GM19467 (cell line): Measurements from ENCODE around the gene CHST8.

ENCODE experiments used
- ATAC-seq: cut with Tn5 transposase; IDR thresholded peaks from one replicate; pipeline ENCODE4 v1.9.1; 2021; ENCODE audit warnings: mild to moderate bottlenecking, moderate library complexity; ENCODE audit not compliant: unreplicated experiment

CHST8 gene

DNA sequence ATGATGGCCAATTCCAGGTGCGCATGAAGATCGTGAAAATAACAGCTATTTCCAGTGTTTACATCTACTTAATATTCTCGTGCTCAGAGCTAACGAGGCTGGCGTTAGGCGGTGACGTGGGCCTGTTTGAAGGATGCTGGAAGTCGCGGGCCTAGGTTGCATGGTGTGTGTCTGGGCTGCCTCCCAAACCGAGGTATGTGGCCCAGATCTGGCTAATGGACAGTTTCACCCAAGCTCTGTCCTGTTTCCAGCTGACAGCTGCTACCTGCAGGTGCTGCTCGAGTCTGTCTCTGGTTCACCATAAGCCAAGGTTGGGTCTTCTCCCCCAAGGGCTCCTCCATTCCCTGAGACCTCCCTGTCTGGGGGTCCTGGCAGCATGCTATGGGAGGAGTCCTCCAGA lies 134.4 kb downstream of the CHST8 start:
- no peak for ATAC-seq

GRCh38 chr19:33758541-33759013 lies 136.8 kb downstream of the CHST8 start:
- no peak for ATAC-seq

DNA sequence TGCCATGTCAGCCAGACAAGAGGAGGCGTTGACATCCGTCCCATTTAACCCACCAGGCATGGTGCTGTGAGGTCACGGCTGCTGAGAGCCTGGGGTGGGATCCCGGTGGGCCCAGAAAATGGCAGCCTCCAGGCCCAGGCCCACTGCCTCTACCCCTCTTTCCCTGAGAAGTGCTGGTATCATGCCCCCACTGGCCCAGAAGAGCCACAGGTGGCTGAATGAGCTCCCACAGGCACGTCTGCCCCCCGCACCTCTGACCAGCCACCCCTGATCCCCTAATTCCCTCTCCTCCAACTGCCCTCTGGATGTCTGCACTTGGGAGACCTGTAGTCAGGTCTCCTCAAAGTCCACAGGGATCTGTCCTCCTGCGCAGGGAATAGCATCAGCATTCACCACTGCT lies 137.6 kb downstream of the CHST8 start:
- ATAC-seq = no peak

DNA sequence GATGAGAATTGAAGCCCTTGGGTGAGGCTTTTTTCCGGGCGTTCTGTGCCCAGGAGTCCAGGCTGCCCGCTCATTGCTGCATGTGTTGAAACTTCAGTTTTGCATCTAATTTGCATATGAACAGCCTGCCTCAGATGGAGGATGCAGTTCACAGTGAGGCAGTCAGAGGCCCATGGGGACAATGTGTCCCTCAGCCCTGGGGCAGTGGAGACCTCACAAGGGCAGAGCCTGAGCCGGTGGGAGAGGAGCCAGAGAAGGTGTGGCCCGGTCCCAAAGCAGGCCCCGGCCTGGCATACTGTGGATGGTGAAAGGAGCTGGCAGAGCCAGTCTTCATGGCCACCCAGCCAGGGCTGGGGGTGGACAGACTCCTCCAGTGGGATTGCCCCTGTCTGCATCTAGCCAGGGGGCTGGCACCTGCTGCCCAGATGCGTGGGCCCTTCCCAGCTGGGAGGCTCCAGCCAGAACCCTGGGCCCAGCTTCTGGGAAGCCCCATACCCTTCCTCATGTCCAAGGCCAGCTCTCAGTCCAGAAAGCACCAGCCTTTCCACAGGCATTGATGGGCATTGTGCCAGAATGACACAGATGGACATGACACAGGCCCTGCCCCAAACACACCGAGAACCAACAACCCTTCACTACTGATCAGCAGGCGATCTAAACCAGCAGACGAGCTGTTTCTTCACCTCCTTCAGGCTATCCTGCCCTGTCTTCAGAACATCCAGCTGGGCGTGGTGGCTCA lies 142.0 kb downstream of the CHST8 start:
- no peak for ATAC-seq

- no peak for ATAC-seq
Measured at GRCh38 chr19:33766623-33767022, 144.9 kb downstream of the CHST8 start.

DNA sequence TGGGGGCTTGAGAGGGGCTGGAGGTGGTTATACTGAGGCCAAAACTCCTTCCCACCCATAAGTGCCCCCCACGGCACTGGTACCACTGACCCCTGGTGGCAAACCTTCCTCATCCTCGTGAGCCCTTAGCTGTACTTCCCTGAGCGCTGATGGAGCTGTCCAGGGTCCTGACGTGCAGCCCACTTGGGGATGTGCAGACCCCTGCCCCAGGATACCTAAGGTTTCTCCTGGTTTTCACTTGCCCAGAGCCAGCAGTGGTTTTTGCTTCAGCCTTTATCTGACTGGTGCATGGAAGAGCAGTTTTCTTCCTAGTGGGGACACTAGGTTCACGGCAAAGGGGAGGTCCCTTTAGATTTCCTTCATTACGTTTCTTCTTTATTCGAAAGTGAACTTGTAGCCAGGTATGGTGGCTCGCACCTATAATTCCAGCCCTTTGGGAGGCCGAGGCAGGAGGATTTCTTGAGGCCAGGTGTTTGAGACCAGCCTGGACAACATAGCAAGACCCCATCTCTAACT lies 146.2 kb downstream of the CHST8 start:
- no peak for ATAC-seq

DNA sequence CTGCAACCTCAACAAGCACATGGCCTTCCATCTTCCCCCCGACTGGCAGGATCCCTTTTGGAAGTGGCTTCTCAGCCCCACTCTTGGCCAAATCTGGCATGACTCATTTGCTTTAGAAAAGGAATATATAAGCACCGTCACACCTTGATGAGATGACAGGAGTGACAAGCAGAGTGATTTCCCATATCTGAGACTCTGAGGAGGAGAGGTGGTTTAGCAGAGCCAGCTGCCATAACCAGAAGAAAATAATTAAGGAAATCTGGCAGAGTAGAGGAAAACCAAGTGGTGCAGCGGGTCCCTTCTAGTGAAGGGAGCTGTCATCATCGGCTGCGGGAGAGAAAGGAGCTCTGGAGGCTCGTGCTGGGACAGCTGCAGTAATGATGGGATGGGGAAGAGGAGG lies 147.5 kb downstream of the CHST8 start:
- ATAC-seq = no peak

DNA sequence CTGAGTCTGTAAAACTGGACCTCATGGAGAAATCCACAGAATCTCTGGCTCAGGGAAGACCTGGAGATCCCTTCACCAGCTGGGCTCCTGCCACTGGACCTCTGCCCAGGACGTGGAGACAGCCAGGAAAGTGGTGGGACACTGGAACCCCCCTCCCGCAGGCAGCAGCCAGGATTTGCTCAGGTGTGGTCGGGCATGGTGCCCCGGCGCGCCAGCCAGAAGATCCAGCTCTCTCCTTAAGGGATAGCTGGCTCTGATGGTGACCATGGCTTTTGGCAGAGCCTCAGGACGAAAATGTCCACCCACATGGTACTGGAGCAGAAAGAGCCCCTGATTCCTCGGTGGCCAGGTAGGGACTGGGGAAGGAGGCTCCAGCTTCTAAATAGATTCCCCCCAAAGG lies 148.4 kb downstream of the CHST8 start:
- no peak for ATAC-seq

DNA sequence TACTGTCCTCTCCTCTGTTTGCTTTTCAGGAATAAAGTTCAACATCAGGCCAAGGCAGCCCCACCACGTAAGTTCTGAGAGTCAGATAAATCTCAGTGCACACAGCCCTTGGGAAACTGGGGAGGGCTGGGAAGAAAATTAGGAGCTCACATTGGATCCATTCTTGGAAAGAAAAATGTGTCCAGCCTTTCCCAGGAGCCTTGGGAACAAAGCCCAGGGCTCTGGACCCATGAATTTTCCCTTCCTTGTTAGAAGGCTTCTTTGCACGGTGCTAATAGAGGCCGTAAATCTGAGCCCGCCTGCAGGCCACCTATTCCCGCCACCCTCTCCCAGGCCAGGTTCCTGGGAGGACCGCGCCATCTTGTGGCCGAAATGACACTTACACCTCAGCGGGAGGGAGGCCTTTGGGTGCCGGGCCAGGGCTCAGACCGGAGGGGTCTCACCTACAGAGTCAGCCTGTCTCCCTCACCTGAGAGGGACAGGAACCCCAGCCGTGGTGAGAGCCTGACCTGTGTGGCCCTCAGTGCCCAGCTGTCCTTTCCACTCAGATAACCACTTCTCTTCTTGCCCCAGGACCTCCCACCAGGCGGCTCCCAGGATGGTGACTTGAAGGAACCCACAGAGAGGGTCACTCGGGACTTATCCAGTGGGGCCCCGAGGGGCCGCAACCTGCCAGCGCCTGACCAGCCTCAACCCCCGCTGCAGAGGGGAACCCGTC lies 149.8 kb downstream of the CHST8 start:
- no peak for ATAC-seq

- ATAC-seq = no peak
Measured at GRCh38 chr19:33772102-33772857, 150.5 kb downstream of the CHST8 start.

- no peak for ATAC-seq
Measured at GRCh38 chr19:33772858-33773180, 151.1 kb downstream of the CHST8 start.

DNA sequence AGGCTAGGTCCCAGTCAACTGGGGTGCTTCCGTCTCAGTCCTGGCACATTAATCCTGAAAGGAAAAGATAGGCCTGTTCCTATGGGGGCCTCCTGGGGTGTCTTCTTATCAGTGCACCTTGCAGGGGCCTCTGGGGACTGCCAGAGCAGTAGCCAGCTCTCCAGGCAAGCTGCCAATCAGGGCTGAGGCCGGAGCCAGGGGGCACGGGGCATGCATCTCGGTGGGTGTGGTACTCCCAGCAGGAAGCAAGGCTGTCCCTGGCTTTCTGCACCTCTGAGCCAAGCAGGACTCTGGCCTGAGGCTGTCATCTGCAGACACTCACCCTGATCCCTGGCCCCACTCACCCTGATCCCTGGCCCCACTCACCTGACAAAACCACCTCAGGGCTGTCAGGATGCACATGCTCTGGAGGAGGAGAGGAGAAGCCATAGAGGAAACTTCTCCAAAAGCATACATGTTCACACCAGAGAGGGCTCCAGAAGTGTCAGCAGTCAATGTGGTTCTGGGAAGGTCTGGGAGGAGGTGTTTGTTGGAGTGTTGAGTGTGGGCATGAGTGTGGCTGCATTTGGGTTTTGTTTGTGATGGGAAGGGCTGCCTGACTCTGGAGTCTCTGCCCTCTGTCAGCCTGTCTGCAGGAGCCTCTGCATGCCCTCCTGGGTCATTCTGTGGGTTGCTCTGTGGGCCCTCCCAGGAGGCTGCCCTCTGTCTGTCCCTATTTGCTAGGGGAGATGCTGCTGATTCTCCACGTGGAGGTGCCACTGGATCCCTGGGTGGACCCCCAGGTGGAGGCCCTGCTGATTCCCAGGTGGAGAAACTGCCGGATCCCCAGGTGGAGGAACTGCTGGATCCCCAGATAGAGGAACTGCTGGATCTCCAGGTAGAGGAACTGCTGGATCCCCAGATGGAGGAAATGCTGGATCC lies 152.2 kb downstream of the CHST8 start:
- ATAC-seq = no peak

DNA sequence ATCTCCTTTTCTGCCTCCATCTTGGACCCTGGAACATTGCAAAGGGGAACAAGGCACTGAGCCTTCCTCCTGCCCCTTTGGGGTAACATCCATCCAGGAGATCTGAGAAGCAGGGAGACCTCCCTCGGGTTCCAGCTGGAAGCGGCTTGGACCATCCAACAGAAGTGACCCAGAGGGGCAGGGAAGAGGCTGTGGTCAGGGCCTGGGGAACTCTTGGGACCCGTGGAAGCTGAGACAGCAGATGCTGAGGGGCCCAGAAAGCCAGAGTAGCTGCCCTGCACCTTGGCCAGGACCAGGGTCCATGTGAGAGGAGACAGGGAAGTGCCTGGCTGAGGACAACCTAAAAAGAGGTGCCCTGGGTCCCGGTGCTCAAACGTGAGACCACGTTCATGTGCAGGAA lies 153.0 kb downstream of the CHST8 start:
- no peak for ATAC-seq

GRCh38 chr19:33775731-33776487 lies 154.2 kb downstream of the CHST8 start:
- no peak for ATAC-seq

DNA sequence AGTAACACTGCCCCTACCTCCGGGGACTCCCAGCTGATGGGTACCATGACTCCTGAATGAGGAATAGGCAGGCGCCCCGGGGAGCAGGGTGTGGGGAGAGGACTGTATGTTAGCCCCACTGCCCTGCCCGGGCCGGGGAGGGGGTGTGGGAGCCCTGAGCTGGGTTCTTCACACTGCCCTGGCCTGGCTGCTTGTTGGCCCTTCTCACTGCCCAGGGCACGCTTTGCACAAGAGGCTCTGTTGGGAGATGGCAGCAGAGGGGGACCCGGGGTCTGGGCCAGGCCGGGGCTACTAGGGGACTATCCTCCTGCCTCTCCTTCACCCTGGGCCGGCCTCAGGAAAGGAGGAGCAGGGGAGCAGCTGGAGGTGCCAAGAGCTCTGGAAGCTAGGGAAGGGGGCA lies 155.6 kb downstream of the CHST8 start:
- no peak for ATAC-seq

DNA sequence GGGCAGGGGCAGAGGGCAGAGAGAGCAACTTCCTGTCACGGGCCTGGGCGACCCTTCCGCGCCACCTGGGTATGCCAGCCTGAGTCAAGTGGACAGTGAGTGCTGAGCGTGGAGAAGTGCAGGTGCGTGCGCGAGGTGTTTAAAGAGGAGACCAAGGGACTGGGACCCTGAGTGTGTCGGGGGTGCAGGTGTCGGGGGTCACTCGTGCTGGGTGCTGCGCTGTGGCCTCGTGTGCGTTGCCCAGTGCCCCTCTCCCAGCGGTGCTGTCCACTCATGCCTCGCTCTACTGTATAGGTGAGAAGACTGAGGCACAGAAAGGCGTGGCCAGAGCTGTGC lies 156.0 kb downstream of the CHST8 start:
- no peak for ATAC-seq

GRCh38 chr19:33778089-33778791 lies 156.5 kb downstream of the CHST8 start:
- no peak for ATAC-seq

DNA sequence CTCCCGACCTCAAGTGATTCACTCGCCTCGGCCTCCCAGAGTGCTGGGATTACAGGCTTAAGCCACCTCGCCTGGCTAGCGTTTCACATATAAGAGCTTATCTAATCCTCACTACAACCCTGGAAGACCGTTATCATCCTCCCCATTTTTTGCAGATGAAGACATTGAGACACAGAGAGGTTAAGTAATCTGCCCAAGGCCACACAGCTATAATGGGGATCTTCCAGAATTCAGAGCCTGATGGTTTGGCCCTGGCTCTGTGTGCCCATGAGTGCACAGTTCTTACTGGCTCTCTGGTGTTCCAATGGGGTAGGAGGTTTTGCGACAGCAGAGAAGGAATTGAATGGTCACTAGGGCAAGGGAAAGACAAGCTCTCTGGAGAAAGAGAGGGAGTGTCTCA lies 158.1 kb downstream of the CHST8 start:
- no peak for ATAC-seq

GRCh38 chr19:33780251-33780650 lies 158.5 kb downstream of the CHST8 start:
- ATAC-seq = no peak
